Astrocyte of the spinal cord (primary cell): ENCODE data around the gene ABO.
"Not testable (repeated sequence)": the region's sequence is repeated elsewhere in the genome, so short reads cannot be mapped to it uniquely, and the experiment has no call there.

ENCODE experiments used
- DNase-seq: peaks from one replicate; pipeline ENCODE4 v3.0.0; 2011; ENCODE audit warnings: low read depth, low spot score
- H3K4me3 ChIP-seq: 2 replicates; pipeline ENCODE4 v1.5.1; 2011; ENCODE audit warnings: low read depth, mild to moderate bottlenecking, low read length, moderate library complexity
- in situ Hi-C: cut with HindIII; loops from 2 replicates; pipeline ENCODE4 v1.10.0; 2017; ENCODE audit warnings: low sequenced_read_pairs
- TF ChIP-seq, protein P1 (sequence below): IDR thresholded peaks from 2 replicates; pipeline ENCODE4 v1.5.1; 2012; ENCODE audit warnings: low read depth, mild to moderate bottlenecking, low read length, inconsistent platforms

The ABO gene

DNA sequence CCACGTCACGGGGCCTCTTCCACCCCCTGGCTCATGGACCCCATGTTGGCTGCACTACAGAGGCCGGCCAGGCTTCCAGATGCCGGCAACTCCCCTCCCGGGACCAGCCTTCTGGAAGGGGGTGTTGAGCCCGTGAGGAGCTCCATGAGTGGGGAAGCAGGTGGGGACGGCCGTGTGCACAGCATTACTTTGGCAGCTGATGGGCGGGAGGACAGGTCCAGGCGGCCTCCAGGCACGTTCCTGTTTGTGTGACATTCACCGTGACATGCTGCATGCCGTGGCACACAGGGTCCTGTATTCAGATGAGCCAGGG is 29.1 kb upstream of the ABO start:
- in situ Hi-C loops, result no loop called here
- TF ChIP-seq, protein P1, sequence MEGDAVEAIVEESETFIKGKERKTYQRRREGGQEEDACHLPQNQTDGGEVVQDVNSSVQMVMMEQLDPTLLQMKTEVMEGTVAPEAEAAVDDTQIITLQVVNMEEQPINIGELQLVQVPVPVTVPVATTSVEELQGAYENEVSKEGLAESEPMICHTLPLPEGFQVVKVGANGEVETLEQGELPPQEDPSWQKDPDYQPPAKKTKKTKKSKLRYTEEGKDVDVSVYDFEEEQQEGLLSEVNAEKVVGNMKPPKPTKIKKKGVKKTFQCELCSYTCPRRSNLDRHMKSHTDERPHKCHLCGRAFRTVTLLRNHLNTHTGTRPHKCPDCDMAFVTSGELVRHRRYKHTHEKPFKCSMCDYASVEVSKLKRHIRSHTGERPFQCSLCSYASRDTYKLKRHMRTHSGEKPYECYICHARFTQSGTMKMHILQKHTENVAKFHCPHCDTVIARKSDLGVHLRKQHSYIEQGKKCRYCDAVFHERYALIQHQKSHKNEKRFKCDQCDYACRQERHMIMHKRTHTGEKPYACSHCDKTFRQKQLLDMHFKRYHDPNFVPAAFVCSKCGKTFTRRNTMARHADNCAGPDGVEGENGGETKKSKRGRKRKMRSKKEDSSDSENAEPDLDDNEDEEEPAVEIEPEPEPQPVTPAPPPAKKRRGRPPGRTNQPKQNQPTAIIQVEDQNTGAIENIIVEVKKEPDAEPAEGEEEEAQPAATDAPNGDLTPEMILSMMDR, result no peak
- DNase-seq, result no peak
- no peak overlapping the region for H3K4me3 ChIP-seq

DNA sequence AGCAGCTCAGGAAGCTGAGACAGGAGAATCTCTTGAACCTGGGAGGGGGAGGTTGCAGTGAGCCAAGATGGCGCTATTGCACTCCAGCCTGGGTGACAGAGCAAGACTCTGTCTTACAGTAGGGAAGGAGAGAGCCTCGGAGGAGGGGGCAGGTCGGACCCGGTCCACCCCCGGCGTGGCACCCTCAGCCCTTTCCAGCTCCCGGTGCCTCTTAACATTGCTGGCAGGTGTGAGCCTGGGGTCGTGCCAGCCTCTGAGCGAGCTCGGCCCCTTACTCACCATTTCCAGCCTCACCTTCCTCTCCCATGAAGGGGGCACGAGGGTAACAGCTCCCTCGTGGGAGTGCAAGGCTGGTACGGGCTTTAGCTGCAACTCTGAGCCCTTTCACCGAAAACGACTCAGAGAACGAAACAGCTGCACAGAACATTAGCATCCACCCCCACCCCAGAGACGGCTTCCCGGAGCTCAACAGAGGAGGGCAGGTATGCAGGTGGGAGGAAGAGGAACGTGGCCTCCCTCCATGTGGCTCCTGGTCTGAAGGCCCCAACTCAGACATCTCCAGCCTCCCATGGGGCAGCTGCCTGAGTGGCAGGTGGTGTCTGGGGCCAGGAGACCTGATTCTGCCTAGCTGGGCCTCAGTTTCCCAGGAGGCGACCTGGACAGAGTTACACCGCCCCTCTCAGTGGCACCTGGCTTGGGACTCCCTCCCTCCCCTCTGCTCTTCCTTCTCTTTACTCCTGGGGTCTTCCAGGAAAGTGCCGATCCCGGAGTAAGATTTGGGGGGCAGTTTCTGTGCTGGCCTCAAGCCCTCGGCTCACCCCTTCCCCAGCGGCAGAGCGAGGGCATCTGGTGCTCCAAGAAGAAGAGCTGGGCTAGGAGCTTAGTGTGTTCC is 28.5 kb upstream of the ABO start:
- H3K4me3 ChIP-seq, result no peak overlapping the region
- DNase-seq, result no peak
- in situ Hi-C loops, result no loop called here
- TF ChIP-seq, protein P1, result no peak

DNA sequence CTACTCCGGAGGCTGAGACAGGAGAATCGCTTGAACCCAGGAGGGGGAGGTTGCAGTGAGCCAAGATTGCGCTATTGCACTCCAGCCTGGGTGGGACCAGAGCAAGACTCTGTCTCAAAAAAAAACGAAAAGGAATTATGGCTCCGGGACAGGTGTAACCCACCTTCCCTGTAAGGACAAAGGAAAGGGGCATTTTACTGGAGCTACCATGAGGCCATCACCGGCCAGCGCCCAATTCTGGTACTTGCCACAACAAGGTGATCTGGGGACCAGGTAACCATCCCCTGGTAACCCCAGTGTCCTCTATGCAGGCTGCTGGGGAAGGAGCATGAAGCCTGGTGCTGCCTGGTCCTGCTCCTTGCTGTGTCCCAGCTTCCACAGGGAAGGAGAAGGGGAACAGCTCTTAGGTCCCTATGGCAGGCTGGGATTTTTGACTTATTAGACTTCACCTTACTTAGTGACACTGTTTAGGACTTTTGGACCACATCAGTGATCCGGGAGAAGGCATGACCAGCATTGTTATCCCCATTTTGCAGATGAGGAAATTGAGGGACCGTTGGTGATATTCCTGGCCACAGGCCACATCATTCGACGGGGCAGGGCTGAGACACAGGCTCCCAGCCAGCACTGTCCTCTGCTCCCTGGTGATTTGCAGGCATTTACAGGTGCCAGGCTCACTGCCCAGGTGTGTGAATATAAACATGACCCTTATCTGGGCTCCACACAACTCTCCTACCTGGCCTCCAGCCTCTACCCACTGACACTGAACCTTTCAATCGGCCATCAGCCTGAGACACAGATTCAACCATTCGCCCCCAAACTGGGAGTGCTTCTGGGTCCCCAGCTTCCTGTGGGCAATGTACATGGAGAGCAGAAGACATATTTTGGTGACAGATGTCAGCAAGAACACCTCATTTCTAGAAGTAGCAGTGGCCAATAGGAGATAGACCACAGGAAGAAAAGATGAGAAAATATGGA is 26.5 kb upstream of the ABO start:
- in situ Hi-C loops, result no loop called here
- no peak overlapping the region for H3K4me3 ChIP-seq
- DNase-seq, result no peak
- TF ChIP-seq, protein P1, result no peak

DNA sequence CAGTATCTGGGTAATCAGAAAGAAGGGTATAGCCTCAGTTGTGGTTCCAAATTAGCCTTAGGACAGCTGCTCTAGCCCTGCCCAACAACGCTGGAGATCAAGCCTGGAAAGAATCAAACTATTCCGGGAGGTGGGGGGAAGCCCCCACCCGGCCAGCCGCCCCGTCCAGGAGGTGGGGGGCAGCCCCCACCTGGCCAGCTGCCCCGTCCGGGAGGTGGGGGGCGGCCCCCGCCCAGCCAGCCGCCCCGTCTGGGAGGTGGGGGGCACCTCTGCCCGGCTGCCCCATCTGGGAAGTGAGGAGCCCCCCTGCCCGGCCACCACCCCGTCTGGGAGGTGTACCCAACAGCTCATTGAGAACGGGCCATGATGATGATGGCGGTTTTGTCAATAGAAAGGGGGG is 25.0 kb upstream of the ABO start:
- DNase-seq, H3K4me3 ChIP-seq, in situ Hi-C loops: not testable (repeated sequence)

DNA sequence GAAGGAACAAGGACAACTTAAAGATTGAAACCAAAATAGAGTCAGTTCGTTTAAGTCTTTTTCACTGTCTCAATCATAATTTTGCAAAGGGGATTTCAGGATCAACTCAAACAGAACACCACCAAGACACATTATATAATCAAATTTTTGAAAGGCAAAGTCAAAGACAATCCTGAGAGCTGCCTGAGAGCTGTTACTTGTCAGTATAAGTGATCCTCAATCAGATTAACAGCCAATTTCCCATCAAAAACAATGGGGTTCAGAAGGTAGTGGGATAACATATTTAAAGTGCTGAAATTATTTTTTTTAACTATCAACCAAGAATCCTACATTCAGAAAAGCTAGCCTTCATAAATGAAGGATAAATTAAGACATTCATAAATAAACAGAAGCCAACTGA is 19.3 kb upstream of the ABO start:
- TF ChIP-seq, protein P1, result no peak
- DNase-seq, result no peak
- no peak overlapping the region for H3K4me3 ChIP-seq
- in situ Hi-C loops, result no loop called here

DNA sequence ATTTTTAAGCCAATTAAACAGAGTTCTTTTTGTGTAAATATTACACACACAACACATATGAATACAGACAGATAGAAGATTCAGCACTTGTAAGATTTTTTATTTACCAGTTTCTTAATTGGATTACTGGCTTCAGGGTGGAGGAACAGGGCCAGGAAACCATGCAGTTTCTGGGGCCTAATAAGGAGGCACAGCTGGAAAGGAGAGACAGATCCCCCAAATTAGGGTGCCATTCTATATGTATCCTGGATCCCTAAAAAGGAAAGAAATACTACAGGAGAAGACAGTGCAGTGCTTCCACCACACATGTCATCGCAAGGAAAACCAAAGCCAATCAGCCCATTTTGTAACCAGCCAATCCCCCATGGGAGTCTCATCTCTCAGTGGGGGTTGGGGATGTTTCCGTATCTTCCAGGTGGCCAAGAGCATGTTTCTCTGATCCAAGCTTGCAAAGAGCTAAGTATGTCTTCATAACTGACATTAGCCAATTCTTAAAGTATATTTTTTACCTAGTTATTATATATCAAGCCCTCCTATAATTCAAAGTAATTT is 15.8 kb upstream of the ABO start:
- TF ChIP-seq, protein P1, result no peak
- no peak for DNase-seq
- H3K4me3 ChIP-seq, result no peak overlapping the region
- in situ Hi-C loops, result no loop called here
